Activated CD4-positive, alpha-beta T cell treated with anti-CD3 and anti-CD28 coated beads, Interleukin-2, amount 50 U/mL, for 16 hours (primary cell): ENCODE results near the gene SLC2A13.
"Not testable (repeated sequence)": the region's sequence is repeated elsewhere in the genome, so short reads cannot be mapped to it uniquely, and the experiment has no call there.

Experiments used
- DNase-seq: peaks from one replicate; pipeline ENCODE4 v3.0.0-alpha.2; 2020

The SLC2A13 gene

DNA sequence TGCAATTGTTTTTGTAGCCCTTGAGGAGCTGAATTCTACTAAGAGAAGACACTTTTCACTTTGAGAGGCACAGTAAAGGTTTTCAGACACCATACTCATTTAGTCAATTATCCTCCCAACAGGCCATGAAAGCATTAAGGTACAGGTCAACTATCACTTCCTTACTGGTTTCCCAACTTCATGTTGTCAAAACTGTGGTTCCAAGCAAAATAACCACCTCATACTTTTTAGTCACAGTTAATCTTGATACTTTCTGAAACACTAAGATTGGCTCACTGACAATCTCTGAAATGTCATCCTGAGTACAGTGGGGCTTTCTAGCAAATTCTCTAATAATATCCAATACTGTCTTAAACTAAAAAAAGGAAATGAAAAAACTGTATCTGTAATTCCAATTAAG, 71.7 kb downstream of the SLC2A13 start:
- DNase-seq: no peak

DNA sequence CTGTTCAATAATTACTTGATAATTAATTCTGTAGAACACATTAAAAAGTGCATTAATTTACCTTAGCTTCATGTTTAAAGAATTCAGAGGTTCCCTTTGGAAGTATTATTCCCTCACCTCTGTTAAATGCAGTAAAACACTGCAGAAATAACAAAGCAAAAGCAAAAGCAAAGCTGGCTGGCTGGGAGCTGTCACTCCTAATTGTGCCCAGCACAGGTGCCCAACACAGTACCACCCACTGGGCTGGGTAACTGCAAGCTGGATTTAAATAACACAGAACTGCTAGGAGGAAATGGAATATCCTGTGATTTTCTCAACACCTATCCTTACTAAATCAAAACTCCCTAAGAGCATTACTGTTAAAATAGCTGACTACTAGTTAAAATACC, 72.6 kb downstream of the SLC2A13 start:
- DNase-seq: no peak

DNA sequence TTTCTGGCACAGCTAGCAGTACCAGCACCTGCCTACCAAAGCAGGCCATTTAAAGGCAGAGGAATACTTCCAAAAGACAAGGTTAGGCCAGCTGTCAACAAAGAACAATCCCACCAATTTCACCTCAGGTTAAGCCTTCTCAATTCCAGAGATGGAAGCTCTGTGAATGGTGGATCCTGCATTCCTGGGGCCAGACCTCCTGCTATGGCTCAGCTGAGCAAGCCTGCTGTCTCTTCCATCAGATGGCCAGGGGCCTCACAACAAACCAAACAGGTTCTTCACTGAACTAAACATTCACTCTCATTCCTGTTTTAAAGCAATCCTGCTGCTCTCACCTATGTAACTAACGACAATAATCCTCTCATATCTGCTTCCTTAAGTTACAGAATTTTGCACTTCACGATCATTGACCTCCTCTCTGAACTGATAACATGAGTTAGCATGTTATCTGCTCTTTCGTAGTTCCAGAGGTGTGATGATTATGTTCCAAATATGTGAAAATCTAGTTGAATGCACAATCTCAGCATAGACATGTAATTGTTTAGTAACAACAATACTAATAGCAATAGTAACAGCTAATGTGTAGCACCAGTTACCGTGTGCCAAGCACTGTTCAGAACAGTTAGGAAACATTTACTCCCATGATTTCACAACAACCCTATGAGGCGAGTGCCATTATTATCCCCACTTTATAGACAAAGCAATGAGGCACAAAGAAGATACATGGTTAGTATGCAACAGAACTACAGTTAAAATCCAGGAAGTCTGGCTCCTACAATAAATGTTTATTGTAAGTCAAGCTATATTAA, 73.2 kb downstream of the SLC2A13 start:
- no peak for DNase-seq

DNA sequence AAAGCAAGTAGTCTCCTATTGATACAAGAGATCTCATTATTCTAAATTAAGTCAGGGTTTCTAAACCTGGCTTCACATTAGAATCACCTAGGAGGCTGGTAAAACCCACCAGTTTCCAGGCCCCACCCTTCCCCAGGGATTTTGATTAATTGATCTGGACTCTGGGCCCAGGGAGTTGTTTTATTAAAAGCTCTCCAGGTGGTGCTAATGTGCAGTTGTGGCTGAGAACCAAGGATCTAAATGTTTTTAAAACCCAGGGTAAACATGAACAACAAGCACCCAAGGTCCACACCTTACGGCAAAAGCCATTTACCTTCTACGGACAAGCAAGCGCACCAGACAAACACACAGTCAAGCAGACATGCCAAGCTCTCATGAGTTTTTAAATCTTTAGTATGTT, 73.9 kb downstream of the SLC2A13 start:
- DNase-seq: no peak

DNA sequence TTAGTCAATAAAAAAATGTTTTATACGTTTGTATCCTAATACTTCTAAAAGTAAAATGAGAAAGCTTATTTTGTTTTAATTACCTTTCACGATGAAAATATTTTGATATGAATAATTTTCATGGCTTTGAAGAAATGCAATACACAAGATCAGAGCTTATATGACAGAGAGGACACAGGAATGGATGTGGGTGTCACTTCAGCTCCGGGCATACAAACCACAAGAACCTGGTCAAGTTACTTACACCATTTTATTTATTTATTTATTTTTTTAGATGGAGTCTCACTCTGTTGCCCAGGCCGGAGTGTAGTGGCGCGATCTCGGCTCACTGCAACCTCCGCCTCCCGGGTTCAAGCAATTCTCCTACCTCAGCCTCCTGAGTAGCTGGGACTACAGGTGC, 74.9 kb downstream of the SLC2A13 start:
- DNase-seq: not testable (repeated sequence)

DNA sequence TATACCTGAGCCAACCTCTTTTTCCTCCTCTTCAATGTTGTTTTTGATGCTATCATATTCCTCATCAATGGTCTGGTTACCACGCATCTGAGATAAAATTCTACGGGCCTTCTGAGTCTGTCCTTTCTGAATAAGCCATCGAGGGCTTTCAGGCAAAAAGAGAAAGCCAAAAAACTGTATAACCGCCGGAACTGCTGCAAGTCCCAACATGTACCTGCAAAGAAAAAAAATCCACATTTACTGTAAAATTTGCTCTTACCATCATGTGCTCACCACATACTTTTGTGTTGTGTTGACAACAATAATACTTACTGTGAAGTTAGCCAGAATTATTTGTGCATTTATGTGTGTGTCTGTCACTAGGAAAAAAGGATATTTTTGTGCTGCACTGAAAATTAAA, 77.6 kb downstream of the SLC2A13 start:
- no peak for DNase-seq

DNA sequence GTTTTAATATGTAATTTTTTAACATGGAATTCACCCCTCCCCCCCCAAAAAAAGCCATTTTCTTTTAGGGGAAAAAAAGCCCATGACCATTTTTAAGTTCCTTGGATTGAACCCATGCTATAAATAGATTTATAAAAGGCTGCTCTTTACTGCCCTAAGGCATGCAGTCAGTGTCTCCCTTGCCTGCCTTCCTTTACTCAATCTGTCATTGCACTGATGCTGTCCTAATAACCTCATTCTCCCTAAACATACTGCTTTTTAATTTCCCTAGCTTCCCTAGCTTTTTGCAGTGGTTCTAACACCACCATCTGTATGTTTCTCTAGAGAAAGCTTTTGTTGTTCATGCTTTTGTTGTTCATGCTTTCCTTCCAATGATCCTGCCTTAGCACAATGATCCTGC, 83.0 kb downstream of the SLC2A13 start:
- no peak for DNase-seq

- DNase-seq: no peak
These were observed 85.6 kb downstream of the SLC2A13 start for GRCh38 chr12:40020261-40020691.

GRCh38 chr12:40017488-40017887, 88.4 kb downstream of the SLC2A13 start:
- DNase-seq: no peak

- DNase-seq: no peak
These were observed 88.9 kb downstream of the SLC2A13 start for GRCh38 chr12:40016980-40017379.

DNA sequence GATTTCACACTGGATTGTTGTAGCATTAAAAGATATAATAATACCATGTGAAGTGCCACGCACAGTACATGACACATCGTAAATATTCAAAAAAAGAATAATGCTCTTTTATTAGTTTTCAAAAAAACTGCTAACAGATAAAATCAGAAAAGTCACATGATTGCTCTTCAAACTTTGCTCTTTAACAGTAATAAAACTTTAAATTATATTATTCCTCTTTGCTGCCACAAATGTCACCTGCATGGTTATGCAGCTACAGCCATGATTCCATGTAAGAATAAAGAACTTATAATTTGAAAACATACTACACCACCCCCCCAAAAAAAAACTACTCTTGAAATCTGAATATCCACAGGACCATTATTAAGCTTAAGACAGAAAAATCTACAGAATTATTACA, 90.0 kb downstream of the SLC2A13 start:
- no peak for DNase-seq

GRCh38 chr12:40015345-40015744, 90.5 kb downstream of the SLC2A13 start:
- no peak for DNase-seq

DNA sequence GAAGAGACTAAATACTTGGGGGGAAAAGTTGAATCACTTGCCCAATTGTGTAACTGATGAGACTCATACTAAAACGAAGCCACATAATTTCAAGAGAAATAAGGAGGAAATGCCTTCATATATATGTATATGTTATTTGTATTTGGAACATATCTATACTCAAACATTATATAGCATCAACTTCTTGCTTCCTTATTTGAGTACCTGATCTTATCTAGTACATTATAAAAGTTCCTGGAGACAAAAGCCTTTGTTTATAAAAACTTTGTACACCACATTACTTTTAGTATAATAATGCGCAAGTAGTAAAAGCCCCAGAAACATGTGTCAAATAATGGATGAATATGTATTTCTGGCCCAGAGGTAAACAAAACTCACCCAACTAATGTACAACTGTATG, 92.0 kb downstream of the SLC2A13 start:
- peak; percentile 29 for DNase-seq

DNA sequence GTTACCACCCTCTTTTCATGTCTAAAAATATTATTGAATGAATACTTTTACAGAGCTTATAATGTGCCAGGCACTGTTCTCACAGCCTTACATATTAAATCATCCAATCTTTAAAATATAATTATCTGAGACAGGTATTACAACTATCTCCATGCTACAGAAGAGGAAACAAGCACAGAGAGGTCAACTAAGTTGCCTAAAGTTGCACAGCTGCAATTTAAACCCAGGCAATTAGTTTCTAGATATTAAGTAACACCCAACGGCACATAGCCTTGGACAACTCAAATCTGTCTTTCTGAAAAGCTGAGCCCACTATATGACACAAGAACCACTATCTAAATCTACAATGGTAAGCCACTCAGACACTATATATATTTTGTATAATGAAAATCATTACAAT, 92.6 kb downstream of the SLC2A13 start:
- no peak for DNase-seq

DNA sequence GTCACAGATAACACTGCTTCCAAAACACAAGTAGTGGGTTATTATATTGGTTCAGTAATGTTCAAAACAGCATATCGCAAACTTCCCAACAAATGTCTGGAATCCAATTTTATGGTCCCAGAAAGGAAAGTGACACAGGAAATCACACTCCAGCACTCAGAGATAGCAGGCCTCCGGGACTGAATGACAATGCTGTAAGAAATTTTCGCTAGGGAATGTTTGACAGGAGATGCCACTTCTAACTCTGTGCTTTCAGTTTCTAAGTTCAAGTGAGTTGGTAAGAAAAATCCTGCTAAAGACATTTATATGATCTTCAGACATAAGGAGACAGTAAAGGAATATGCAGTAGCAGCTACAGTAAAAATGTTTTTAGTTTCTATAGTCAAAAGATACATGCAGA, 93.2 kb downstream of the SLC2A13 start:
- DNase-seq: no peak

DNA sequence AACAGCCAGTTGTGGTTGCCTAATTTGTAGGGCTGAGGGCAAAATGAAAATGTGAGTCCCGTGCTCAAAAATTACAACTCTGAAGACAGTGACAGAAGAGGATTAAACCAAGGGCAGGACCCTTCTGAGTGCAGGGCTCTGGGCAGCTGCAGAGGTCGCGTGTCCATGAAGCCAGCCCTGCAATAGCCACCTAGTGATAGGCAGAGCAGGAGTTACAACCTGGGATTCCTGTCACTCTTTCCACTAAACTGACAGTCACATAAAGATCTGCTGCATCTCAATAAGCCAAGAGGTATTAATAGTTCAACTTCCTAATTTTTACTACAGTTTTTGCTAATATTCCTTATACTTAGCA, 94.1 kb downstream of the SLC2A13 start:
- no peak for DNase-seq

- peak; percentile 70 for DNase-seq
These were observed 94.7 kb downstream of the SLC2A13 start for GRCh38 chr12:40010899-40011774.

GRCh38 chr12:40002178-40003169, 103.4 kb downstream of the SLC2A13 start:
- DNase-seq: no peak

DNA sequence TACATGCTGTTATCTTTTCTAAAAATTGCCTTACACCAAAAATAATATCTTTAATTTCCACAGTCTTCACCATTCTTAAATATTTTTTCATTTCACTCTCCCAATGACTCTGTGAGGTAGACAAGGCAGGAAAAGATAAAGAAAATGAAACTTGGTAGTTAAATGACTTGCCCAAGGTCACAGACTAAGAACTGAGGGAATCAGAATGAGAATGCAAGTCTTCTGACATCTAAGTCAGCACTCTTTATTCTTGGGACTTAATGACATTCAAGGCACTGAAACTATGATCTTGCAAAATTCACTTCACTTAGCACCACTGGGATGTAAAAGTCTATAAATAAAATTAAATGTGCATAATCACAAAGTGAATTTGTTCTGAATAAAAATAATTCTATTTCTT, 104.5 kb downstream of the SLC2A13 start:
- peak; percentile 34 for DNase-seq

DNA sequence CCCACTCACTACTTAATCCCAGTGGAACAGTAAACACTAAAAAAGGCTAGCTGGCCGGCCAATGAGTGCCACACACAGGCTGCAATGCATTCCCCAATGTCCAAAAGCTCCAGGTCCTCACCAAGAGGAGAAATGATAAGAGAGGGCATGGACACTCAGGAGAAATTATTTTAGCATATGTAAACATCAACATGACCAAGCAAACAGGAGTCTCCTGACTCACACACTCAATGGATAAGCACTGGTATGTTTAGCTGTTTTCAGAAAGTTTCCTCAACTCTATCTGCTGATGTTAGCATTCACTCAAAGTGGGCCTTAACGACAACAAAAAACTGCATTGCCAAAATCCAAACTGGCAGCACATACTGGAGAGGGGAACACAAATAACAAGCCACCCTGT, 105.0 kb downstream of the SLC2A13 start:
- DNase-seq: no peak

DNA sequence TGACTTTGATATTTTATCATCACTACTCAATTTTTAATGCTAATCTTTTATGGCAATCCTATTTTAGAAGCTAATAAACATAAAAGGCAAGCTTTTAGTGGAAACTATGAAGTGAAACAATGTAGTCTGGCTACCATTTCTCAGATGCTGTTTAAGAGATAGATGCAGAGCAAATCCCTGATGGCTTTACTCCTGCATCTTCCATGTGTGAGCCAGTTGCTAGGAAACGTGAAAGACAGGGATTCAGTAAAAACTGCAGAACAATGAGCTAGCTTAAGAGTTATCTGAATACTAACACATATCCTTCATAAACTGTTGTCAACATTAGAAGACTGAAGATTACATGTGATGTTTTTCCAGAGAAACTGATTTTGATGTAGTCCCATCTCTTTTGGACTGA, 112.6 kb downstream of the SLC2A13 start:
- no peak for DNase-seq

GRCh38 chr12:39990122-39991101, 115.5 kb downstream of the SLC2A13 start:
- DNase-seq: peak; percentile 47
